Stomach smooth muscle (tissue), 2 donors: ENCODE data around the gene AGFG1.
"Not testable (repeated sequence)": the region's sequence is repeated elsewhere in the genome, so short reads cannot be mapped to it uniquely, and the experiment has no call there.

ENCODE experiments used
- H3K27ac ChIP-seq: one replicate; pipeline ENCODE4 v1.7.0; 2013; ENCODE audit warnings: mild to moderate bottlenecking, low read length, inconsistent platforms
- H3K27me3 ChIP-seq, 2 donors: one replicate each; pipeline ENCODE4 v1.7.0; 2013; ENCODE audit warnings: low read length in 2 of 2; ENCODE audit not compliant: insufficient read depth in 2 of 2, control insufficient read depth in 1 of 2
- H3K36me3 ChIP-seq, 2 donors: one replicate each; pipeline ENCODE4 v1.7.0; 2013; ENCODE audit warnings: low read length in 2 of 2; ENCODE audit not compliant: control insufficient read depth in 2 of 2, insufficient read depth in 2 of 2
- H3K4me1 ChIP-seq: one replicate; pipeline ENCODE4 v1.7.0; 2013; ENCODE audit warnings: low read length; ENCODE audit not compliant: control insufficient read depth, insufficient read depth
- H3K4me3 ChIP-seq, 2 donors: one replicate each; pipeline ENCODE4 v1.7.0; 2013; ENCODE audit warnings: low read length in 2 of 2
- H3K9ac ChIP-seq, 2 donors: one replicate each; pipeline ENCODE4 v1.7.0; 2013; ENCODE audit warnings: low read length in 2 of 2, mild to moderate bottlenecking in 1 of 2
- H3K9me3 ChIP-seq, 2 donors: one replicate each; pipeline ENCODE4 v1.7.0; 2013; ENCODE audit warnings: low read length in 2 of 2; ENCODE audit not compliant: control insufficient read depth in 2 of 2
- donor health status: healthy.
- donor health status: Pancreatic carcinoma.

AGFG1 gene

GRCh38 chr2:227513113-227513512, 41.2 kb downstream of the AGFG1 start:
- Histone ChIP-seq H3K4me3 (no peak overlapping the region), H3K27ac (no peak overlapping the region), H3K27me3 (no peaks in the 10 kb centered on the region), H3K36me3 (no peaks in the 10 kb centered on the region), H3K9me3 (no peaks in the 10 kb centered on the region), H3K4me1 (peaks cover 17% of the 10 kb centered on the region), H3K9ac (no peak overlapping the region)

- H3K36me3 ChIP-seq: no peaks in the 10 kb centered on the region
- H3K4me1 ChIP-seq: peaks cover 12% of the 10 kb centered on the region
- H3K27me3 ChIP-seq: no peaks in the 10 kb centered on the region
- no peak overlapping the region for H3K4me3 ChIP-seq
- H3K9ac ChIP-seq: no peak overlapping the region
- no peaks in the 10 kb centered on the region for H3K9me3 ChIP-seq
- no peak overlapping the region for H3K27ac ChIP-seq
Observed at GRCh38 chr2:227515742-227516141, 43.8 kb downstream of the AGFG1 start.

DNA sequence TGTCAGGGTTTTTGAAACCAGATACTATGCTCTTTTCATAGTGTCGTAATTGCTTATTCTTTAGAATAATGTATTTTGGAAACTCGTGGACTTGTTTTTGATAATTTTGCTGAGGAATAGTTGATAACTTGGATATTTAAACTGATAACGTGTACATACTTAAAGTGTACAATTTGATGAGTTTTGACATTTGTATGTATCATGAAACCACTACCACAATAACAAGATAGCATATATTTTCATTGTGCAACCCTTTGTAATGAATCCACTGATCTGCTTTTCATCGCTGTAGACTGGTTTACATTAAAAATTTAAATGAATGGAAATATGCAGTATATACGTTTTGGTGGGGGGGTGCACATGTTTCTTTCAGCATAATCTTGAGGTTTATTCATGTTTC, 45.8 kb downstream of the AGFG1 start:
- H3K9ac ChIP-seq: no peak overlapping the region
- no peaks in the 10 kb centered on the region for H3K9me3 ChIP-seq
- H3K27me3 ChIP-seq: no peaks in the 10 kb centered on the region
- no peak overlapping the region for H3K27ac ChIP-seq
- no peak overlapping the region for H3K4me3 ChIP-seq
- no peaks in the 10 kb centered on the region for H3K36me3 ChIP-seq
- H3K4me1 ChIP-seq: peaks cover 7% of the 10 kb centered on the region

- H3K27ac ChIP-seq, H3K27me3 ChIP-seq, H3K4me1 ChIP-seq, H3K9ac ChIP-seq, H3K4me3 ChIP-seq, H3K36me3 ChIP-seq, H3K9me3 ChIP-seq: not testable (repeated sequence)
Observed at GRCh38 chr2:227518278-227518865, 46.4 kb downstream of the AGFG1 start.

DNA sequence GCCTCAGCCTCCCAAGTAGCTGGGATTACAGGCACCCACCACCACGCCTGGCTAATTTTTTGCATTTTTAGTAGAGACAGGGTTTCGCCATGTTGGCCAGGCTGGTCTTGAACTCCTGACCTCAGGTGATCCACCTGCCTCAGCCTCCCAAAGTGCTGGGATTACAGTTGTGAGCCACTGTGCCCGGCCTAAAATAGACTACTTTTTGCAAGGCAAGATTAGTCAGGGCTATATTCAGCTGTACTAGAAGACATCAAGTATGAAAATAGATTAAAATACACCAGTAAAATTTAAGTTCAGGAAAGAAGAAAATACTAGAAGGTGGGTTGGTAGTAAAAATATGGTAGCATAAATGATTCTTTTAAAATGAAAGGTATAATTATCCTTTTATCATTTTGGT, 49.2 kb downstream of the AGFG1 start:
- H3K36me3 ChIP-seq, H3K4me3 ChIP-seq, H3K9me3 ChIP-seq, H3K9ac ChIP-seq, H3K27me3 ChIP-seq, H3K27ac ChIP-seq, H3K4me1 ChIP-seq: not testable (repeated sequence)

DNA sequence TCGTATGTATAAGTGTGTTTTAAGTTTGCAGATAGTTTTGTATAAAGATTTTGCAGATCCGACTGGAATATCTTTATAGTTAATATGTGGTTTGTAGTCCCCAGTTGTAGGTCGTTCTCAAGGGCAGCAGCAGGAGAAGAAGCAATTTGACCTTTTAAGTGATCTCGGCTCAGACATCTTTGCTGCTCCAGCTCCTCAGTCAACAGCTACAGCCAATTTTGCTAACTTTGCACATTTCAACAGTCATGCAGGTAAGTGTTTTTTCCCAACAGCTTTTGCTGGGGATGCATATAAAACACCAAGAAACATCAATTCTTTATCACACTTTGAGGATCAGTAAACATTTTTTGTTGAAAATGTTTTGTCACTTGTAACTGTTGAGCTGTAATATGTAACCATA, 52.7 kb downstream of the AGFG1 start:
- Histone ChIP-seq H3K4me3 (no peak overlapping the region), H3K9ac (no peak overlapping the region), H3K4me1 (no peaks in the 10 kb centered on the region), H3K36me3 (peaks cover 6 to 9% of the 10 kb centered on the region in 2 donors), H3K27me3 (no peaks in the 10 kb centered on the region), H3K27ac (no peak overlapping the region), H3K9me3 (no peaks in the 10 kb centered on the region)

GRCh38 chr2:227527351-227527750, 55.4 kb downstream of the AGFG1 start:
- Histone ChIP-seq H3K36me3 (peaks cover 7 to 9% of the 10 kb centered on the region in 2 donors), H3K9ac (no peak overlapping the region), H3K4me3 (no peak overlapping the region), H3K9me3 (no peaks in the 10 kb centered on the region), H3K4me1 (no peaks in the 10 kb centered on the region), H3K27ac (no peak overlapping the region), H3K27me3 (no peaks in the 10 kb centered on the region)

- peaks cover 10 to 15% of the 10 kb centered on the region in 2 donors for H3K36me3 ChIP-seq
- H3K4me1 ChIP-seq: no peaks in the 10 kb centered on the region
- H3K27me3 ChIP-seq: no peaks in the 10 kb centered on the region
- no peak overlapping the region for H3K9ac ChIP-seq
- H3K9me3 ChIP-seq: no peaks in the 10 kb centered on the region
- no peak overlapping the region for H3K4me3 ChIP-seq
- no peak overlapping the region for H3K27ac ChIP-seq
Observed at GRCh38 chr2:227528803-227529202, 56.8 kb downstream of the AGFG1 start.

GRCh38 chr2:227529871-227530270, 57.9 kb downstream of the AGFG1 start:
- H3K4me3 ChIP-seq: no peak overlapping the region
- no peaks in the 10 kb centered on the region for H3K4me1 ChIP-seq
- H3K27me3 ChIP-seq: no peaks in the 10 kb centered on the region
- H3K9ac ChIP-seq: no peak overlapping the region
- H3K27ac ChIP-seq: no peak overlapping the region
- peaks cover 12 to 13% of the 10 kb centered on the region in 2 donors for H3K36me3 ChIP-seq
- H3K9me3 ChIP-seq: no peaks in the 10 kb centered on the region

DNA sequence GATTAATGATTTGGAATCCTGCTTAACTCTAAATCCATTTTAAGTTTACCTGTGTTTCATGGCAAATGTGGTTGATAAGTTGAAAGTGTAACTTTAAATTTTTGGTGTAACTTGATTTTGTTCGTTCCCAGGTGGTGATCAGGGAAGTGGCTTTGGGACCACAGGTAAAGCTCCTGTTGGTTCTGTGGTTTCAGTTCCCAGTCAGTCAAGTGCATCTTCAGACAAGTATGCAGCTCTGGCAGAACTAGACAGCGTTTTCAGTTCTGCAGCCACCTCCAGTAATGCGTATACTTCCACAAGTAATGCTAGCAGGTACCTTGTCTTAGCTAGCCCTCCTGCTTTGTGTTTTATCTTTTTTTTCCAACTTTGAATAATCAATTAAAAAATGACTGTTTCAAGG, 62.8 kb downstream of the AGFG1 start:
- Histone ChIP-seq H3K36me3 (peaks cover 15 to 18% of the 10 kb centered on the region in 2 donors), H3K27ac (no peak overlapping the region), H3K9me3 (no peaks in the 10 kb centered on the region), H3K27me3 (no peaks in the 10 kb centered on the region), H3K4me1 (no peaks in the 10 kb centered on the region), H3K9ac (no peak overlapping the region), H3K4me3 (no peak overlapping the region)

GRCh38 chr2:227536445-227536844, 64.5 kb downstream of the AGFG1 start:
- H3K27ac ChIP-seq: no peak overlapping the region
- H3K9me3 ChIP-seq: no peaks in the 10 kb centered on the region
- H3K36me3 ChIP-seq: peaks cover 15 to 19% of the 10 kb centered on the region in 2 donors
- no peaks in the 10 kb centered on the region for H3K4me1 ChIP-seq
- H3K9ac ChIP-seq: no peak overlapping the region
- H3K27me3 ChIP-seq: no peaks in the 10 kb centered on the region
- H3K4me3 ChIP-seq: no peak overlapping the region
